GM12892 (cell line): ENCODE results near the gene RDH14.

Experiments
- POLR2A ChIP-seq: IDR thresholded peaks from 2 replicates; pipeline ENCODE4 v1.6.1; 2011; ENCODE audit warnings: low read depth, low read length, control low read depth
- POLR2AphosphoS5 ChIP-seq: IDR thresholded peaks from 2 replicates; pipeline ENCODE4 v1.6.1; 2011; ENCODE audit warnings: low read depth, low read length, control low read depth
- TAF1 ChIP-seq: IDR thresholded peaks from 2 replicates; pipeline ENCODE4 v1.6.1; 2011; ENCODE audit warnings: low read depth, mild to moderate bottlenecking, control low read depth, low read length, borderline replicate concordance

DNA sequence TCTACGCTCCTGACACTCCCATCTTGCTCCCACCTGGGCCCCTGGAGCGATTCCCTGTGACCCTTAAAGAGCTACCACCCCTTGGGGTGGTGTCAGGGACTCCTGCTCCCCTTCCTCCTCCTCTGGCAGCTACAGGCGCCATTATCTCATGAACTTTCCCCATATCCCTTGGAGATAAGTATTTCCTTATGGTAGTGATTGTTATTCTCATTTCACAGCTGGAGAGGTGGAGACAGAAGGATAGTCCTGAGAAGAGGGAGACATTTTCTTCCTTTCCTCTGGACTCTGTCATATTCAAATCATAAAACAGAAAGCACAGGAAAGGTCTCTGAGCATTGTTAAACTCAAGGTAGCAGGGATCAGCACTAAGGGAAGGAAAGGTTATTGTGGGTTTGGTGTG is 34.6 kb downstream of the RDH14 start:
- no peak for TF ChIP-seq POLR2A
- no peak for TF ChIP-seq POLR2AphosphoS5
- TF ChIP-seq TAF1 = no peak
